VCaP (cell line): ENCODE measurements around the gene AUTS2.

Experiments used
- H3K27ac ChIP-seq: fragments of 450-650 bp; 2 replicates; pipeline ENCODE4 v1.5.1; 2017
- CTCF ChIP-seq: fragments of 450-650 bp; conservative IDR thresholded peaks from 2 replicates; pipeline ENCODE4 v1.5.1; 2017; ENCODE audit warnings: mild to moderate bottlenecking, moderate library complexity

AUTS2 gene

DNA sequence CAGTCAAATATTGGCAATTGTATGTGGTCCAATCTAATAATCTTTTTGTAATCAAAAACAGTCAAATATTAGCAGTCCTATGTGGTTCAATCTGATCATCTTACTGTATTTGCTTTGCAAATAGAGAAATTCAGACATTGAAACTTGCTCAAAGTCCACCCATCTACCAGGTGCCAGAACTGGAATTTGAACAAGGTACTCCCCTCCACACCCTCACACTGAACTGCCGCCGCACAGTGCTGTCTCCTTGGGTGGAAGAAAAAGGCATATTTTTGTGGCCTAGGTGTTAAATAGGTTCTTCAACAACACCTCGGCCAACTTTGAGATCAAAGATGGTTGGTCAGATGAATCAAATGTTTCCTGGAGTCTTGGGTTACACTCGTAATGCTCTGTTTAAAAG lies 989.5 kb downstream of the AUTS2 start:
- no peak overlapping the region for H3K27ac ChIP-seq
- TF ChIP-seq CTCF = no peak

- H3K27ac ChIP-seq = no peak overlapping the region
- no peak; the same call in 1 of the 2 replicates for TF ChIP-seq CTCF
These were observed 990.1 kb downstream of the AUTS2 start for GRCh38 chr7:70588191-70588921.

GRCh38 chr7:70589010-70589409 lies 990.7 kb downstream of the AUTS2 start:
- no peak overlapping the region for H3K27ac ChIP-seq
- no peak for TF ChIP-seq CTCF

GRCh38 chr7:70589590-70589989 lies 991.3 kb downstream of the AUTS2 start:
- TF ChIP-seq CTCF = no peak
- no peak overlapping the region for H3K27ac ChIP-seq

DNA sequence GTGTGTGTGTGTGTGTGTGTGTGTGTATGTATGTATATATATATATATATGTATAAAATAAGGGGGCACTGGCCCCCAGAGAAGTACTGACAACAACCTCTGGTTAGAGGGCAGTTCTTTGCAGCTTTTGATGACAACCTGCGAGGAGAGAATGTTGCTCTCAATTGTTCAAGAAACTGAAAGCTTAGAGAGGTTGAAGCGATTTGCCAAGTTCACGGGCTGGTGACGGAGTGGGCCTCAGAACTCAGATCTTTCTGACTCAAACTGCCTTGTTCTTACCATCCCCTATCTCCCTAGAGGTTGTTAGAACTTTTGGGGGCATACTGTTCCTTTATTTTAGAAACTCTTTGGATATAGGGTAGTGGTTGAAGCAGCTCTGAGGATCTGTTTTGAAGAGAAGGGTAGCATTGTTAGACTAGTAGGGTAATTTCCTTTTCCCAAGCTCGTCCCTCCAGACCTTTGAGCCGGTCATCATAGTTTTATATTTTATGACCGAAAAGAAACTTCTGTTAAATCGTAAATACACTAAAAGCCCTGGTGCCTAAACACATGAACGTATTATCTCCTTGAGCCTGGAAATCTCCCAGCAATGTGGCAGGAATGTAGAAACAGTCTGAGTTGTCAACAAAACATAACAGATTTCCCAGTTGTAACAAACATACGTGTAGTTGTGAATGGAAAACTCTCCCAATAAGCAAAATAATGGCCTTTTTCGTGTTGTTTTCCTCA lies 992.0 kb downstream of the AUTS2 start:
- no peak overlapping the region for H3K27ac ChIP-seq
- TF ChIP-seq CTCF = no peak

GRCh38 chr7:70591643-70592042 lies 993.4 kb downstream of the AUTS2 start:
- TF ChIP-seq CTCF = no peak
- H3K27ac ChIP-seq = no peak overlapping the region

DNA sequence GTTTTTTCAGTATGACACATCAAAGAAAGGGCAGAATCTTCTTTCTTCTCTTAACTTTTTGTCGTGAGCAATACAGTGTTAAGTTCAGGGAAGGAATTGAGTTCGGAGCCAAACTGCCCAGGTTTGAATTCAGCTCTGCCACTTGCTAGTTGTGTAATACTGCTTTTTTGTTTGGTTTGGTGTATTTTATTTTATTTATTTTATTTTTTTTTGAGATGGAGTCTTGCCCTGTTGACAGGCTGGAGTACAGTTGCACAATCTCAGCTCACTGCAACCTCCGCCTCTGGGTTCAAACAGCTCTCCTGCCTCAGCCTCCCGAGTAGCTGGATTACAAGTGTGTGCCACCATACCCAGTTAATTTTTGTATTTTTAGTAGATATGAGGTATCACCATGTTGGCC lies 993.9 kb downstream of the AUTS2 start:
- no peak for TF ChIP-seq CTCF
- H3K27ac ChIP-seq = no peak overlapping the region
